ENCODE results near the gene SGPL1.

The SGPL1 gene

GRCh38 chr10:70811881-70812280 is 3.9 kb upstream of the SGPL1 start:
- no peak for DNase-seq

- DNase-seq = no peak
Measured at GRCh38 chr10:70812814-70813213, 2.9 kb upstream of the SGPL1 start.

GRCh38 chr10:70814126-70814525 is 1.6 kb upstream of the SGPL1 start:
- no peak for DNase-seq

GRCh38 chr10:70816220-70816894 is 609 bp downstream of the SGPL1 start:
- peak; percentile 56 for DNase-seq

DNA sequence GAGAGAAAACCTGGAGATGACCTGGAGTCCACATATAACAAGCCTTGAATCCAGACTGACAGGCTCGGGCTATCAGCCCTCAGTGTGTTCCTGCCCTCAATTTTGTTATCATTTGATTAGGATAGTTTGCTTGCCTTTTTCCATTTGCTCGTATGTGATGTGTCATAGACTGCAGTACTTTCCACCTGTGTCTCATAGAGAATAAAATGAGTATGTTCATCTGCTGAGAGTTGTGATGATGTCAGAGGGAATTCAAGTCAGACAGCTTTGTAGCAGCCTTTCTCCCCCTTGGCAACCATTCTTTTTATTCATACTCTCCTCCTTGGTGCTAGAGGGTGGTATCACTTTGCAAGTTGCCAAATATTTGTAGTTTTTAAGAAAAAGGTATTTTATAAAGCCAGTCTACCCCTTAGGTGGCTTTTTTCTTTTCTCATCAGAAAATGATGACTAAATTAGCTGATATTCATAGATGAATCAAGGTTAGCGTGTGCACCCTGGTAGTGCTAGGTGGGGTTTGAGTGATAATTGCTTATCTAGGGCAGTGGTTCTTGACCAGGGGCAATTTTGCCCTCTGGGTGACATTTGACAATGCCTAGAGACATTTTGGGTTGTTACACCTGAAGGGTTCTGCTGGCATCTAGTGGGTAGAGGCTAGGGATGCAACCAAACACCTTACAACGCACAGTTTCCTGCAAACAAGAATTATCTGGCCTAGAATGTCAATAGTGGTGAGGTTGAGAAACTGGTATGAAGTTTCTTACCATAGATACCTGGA is 5.4 kb downstream of the SGPL1 start:
- no peak for DNase-seq

GRCh38 chr10:70822076-70822820 is 6.5 kb downstream of the SGPL1 start:
- DNase-seq = no peak

GRCh38 chr10:70827086-70827757 is 11.5 kb downstream of the SGPL1 start:
- DNase-seq = no peak

- no peak for DNase-seq
Measured at GRCh38 chr10:70828923-70829322, 13.2 kb downstream of the SGPL1 start.

DNA sequence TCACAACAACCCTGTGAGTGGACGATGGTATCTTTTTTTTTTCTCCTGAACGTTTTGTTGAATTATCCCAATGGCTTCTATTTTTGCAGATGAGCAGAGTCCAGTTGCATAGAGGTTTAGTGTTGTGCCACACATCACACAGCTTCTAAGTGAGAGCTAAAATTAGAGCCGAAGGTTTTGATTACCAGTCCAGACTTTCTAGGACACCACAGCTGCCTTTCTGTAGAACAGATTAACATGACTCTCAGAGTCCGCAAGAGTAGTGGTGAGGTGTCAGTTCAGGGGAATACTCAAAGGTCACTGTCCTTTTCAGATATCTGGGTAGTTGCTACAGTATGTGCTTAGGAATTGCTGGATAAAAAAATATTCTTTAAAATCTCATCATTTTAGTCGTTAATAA is 13.8 kb downstream of the SGPL1 start:
- no peak for DNase-seq

DNA sequence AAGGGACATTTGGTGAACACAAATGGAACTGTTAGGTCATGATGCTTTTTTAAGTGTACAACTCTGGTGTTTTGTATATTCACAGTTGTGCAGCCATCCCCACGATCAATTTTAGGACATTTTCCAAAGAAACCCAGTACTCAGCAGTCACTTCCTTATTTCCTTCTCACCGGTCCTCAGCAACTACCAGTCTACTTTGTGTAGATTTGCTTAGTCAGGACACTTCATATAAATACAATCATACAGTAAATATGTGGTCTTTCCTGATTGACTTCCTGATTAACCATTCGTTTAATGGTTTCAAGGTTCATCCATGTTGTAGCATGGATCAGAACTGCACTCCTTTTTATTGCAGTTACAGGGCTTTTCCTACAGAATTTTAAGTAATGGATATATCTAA is 14.4 kb downstream of the SGPL1 start:
- peak; percentile 53 for DNase-seq

DNA sequence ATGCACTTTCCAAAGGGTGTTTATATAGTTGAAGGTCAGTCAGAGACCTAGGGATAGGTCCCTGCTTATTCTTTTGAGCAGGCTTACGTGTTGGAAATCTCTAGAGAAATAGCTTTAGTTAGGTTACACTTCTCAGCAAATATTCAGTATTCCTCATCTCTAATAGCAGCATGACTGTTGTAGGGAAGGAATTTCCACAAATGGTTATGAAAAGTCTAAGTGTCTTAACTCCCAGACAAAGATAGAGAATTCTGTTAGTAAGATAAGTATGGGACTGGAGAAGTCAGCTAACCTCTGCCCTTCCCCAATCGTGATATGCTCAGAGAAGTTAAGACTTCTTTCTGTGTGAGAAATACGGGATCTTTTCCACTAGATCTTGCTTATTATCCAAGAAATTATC is 16.5 kb downstream of the SGPL1 start:
- DNase-seq = no peak

DNA sequence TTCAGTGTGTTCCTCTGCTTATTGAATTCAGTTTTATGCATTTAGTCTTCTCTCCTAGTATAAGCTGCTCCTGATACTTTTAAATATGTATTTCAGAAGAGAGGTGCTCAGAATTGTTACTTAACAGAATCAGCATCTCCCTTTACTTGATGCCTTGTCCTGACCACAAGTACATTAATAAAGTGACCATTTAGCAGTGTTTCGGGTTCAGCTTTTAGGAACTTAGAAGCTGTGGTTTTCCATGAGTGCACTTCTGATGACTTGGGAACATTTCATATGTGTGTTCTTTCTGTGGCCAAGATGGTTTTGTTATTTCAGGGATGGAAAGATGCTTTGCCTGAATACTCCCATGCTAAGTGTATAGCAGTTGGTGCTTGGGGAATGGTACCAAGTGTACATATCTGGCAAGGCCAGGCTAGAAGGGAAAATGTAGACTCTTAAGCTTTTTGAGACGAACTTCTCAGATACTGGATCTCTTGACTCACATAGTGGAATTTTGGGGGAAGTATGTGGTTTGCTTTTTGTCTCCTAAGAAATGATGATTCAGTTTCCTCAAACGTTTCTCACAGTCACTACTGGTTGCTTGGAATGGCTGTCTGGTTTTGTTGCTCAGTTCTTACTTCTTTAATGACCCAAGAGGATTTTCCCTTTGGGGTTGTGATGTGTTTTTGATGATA is 17.2 kb downstream of the SGPL1 start:
- DNase-seq = peak; percentile 90

DNA sequence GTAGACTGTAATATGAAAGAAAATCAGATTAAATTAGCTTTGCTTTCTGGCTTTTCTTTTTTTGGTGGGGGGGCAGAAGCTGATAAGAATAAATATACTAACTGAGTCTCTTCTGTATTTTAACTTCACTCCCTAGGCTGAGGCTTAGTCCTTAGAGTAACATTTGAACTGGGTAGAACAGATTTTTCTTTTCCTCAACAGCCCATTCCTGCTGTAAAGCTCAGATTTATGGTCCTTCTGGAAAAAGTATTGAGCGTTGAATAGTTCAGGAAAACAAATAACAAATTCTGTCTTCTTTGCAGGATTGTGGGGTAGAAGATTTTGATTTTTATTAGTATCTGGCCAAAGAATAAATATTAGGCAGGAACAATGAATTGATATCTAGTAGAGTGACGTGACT is 17.9 kb downstream of the SGPL1 start:
- no peak for DNase-seq

DNA sequence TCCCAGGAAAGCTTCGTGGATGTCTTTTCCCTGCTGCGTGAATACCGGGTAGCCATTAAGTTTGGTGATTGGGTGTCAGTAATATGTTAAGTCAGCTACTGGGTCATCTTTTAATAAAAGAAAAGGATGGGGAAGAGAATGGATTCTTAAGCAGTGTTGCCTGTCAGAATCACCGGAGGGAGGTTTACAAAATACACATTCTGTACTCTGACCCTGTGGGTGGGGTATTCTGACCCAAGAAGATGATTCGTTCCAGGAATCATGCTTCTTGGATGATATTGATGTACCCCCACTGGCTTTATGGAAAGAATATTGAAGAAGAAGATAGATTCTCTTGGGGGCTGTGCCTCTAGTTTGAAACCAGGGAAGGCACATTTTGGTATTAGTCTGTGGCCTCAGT is 18.3 kb downstream of the SGPL1 start:
- DNase-seq = no peak

DNA sequence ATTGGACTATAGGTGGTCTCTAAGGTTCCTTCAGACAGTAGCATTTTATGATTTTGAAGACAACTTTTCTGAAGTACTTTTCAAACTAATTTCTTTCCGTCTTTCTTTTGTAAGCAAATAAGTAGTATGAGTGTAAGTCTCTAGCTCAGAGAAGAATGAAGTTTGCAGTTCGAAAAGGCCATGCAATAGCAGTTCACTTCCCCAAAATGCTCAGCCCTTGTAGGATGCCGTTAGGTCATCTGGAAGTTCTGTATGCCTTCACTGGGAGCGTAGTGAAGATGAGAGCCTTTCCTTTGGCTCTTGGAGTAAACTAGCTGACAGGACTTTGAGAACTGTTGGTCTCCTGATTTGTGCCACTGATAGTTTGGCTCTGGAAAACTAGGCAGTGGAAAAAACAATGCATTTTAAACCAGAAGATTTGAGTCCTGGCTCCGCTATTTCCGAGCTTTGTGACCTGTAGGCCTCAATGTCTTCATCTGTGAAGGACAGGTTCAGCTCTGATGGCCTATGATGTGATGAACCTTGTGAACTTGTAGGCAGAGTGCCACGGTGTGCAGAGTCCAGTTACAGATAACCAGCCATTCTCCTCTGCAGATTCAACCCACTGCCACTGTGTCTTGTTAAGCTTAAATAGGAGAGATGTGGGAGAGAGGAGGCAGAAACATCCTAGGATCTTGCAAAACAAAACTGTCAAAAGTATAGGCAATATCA is 18.8 kb downstream of the SGPL1 start:
- peak; percentile 82 for DNase-seq

DNA sequence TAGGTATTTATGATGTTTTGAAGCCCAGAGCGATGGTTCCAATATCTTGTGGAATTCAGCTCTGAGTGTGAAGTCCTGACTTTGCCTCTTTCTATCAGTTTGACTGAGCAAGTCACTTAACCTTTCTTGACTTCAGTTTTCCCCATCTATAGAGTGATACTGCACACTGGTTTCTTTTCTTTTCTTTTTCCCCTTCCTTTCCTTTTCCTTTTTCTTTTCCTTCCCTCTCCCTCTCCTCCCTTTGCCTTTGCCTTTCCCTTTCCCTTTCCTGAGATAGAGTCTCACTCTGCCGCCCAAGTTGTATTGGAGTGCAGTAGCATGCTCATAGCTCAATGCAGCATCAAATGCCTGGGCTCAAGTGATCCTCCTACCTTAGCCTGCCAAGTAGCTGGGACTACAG is 20.6 kb downstream of the SGPL1 start:
- no peak for DNase-seq

GRCh38 chr10:70837660-70838059 is 21.9 kb downstream of the SGPL1 start:
- no peak for DNase-seq

DNA sequence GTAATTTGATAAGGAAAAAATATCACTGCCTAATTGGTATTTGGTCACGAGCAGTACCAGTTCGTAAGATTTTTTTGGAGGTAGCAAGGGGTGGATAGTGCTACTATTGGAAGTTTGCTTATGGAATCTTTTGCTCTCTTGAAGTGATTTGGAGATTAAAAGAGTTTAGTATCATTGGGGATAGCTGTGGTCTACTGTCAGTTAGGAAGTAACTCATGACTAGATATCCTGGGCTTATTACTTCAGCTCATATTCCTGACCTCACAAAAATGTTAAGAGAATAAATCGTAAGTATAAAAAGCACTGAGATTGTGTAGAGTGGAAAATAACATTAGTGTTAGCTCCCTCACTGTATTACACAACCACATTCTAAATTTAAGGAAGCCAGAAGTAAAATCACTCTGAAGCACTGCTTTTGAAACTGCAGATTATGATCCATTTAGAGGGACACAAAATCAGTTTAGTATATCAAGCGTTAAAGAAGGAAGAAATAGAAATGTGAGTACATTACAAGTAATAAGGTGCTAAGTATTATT is 22.6 kb downstream of the SGPL1 start:
- peak; percentile 51 for DNase-seq

GRCh38 chr10:70840836-70841235 is 25.1 kb downstream of the SGPL1 start:
- DNase-seq = no peak

DNA sequence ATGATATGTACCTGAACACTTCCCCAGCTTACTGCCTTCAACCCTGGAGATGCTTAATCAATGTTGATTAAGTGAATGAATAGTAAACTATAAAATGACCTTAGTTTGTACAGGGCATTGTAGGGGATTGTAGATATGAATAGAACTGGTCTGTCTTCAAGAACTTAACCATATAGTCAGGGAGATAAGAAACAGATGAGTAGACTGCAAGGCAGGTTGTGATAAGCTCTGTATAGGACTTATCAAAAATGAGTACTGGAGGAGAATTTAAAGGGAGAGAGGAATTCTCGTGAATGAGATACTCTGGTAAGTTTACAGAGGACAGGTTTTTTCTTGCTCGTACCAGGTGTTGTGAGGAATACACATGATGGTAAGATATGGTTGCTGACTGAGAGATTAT is 27.6 kb downstream of the SGPL1 start:
- no peak for DNase-seq

- no peak for DNase-seq
Measured at GRCh38 chr10:70843776-70844489, 28.2 kb downstream of the SGPL1 start.

Data from suppressor macrophage treated with lipopolysaccharide for 4 hours (primary cell).